HepG2 (cell line): ENCODE measurements around the gene C2CD2.

Experiments used
- CTCF ChIP-seq: sonication (generic); formaldehyde crosslinking; IDR thresholded peaks from 2 replicates; pipeline ENCODE4 v1.5.0; 2020; ENCODE audit warnings: mild to moderate bottlenecking, missing genetic modification reagents, moderate library complexity
- DR1 ChIP-seq: sonication (generic); formaldehyde crosslinking; IDR thresholded peaks from 2 replicates; pipeline ENCODE4 v1.8.0; 2021; ENCODE audit warnings: mild to moderate bottlenecking, missing genetic modification reagents, inconsistent platforms
- EHMT2 ChIP-seq: fragments of 200-600 bp; sonication (generic); IDR thresholded peaks from 2 replicates; pipeline ENCODE4 v1.7.0; 2017; ENCODE audit warnings: antibody characterized with exemption, low read depth, low read length, borderline replicate concordance
- JUNB ChIP-seq: sonication (generic); formaldehyde crosslinking; IDR thresholded peaks from 2 replicates; pipeline ENCODE4 v1.8.0; 2022; ENCODE audit warnings: missing genetic modification reagents, mild to moderate bottlenecking, borderline replicate concordance
- JUND ChIP-seq: sonication (generic); formaldehyde crosslinking; IDR thresholded peaks from 2 replicates; pipeline ENCODE4 v1.8.0; 2022; ENCODE audit warnings: mild to moderate bottlenecking, missing genetic modification reagents
- MYC ChIP-seq: sonication (generic); formaldehyde crosslinking; IDR thresholded peaks from 2 replicates; pipeline ENCODE4 v1.9.0; 2021; ENCODE audit warnings: missing genetic modification reagents, borderline replicate concordance
- ZNF652 ChIP-seq: IDR thresholded peaks from 2 replicates; pipeline ENCODE4 v1.6.1; 2016; ENCODE audit warnings: low read depth, borderline replicate concordance
- ZNF660 ChIP-seq: sonication (generic); formaldehyde crosslinking; IDR thresholded peaks from 2 replicates; pipeline ENCODE4 v1.5.1; 2020; ENCODE audit warnings: mild to moderate bottlenecking, low read depth, missing genetic modification reagents, borderline replicate concordance
- ZSCAN12 ChIP-seq: sonication (generic); formaldehyde crosslinking; IDR thresholded peaks from 2 replicates; pipeline ENCODE4 v1.9.0; 2021; ENCODE audit warnings: mild to moderate bottlenecking, missing genetic modification reagents
- ZSCAN5A ChIP-seq: sonication (generic); formaldehyde crosslinking; IDR thresholded peaks from 2 replicates; pipeline ENCODE4 v1.8.0; 2022; ENCODE audit warnings: mild to moderate bottlenecking, missing genetic modification reagents, borderline replicate concordance

GRCh38 chr21:41948901-41949300 is 4.9 kb downstream of the C2CD2 start:
- no peak for TF ChIP-seq ZSCAN5A (CRISPR knock-in tag)
- TF ChIP-seq ZSCAN12 (CRISPR knock-in tag) = no peak
- TF ChIP-seq ZNF652 (CRISPR knock-in tag) = no peak
- TF ChIP-seq CTCF = no peak
- TF ChIP-seq ZNF660 (CRISPR knock-in tag) = no peak
- no peak for TF ChIP-seq JUNB (CRISPR knock-in tag)
- TF ChIP-seq DR1 (CRISPR knock-in tag) = no peak
- TF ChIP-seq JUND = no peak
- no peak for TF ChIP-seq MYC (CRISPR knock-in tag)
- no peak for TF ChIP-seq EHMT2
